Measurements from ENCODE around the gene RHBDL1. TPM values are rescaled to one million over a fixed set of nuclear protein-coding genes. Genes with fewer than 3 reads are reported as not detected.

Gene RHBDL1
- total RNA-seq, 5 donors from 2014 or later (not counting 1 experiment from before 2014, with no cell fraction given), result 2.0 to 3.6 (median 2.5) TPM

- peaks cover 9 to 33% (median 24%) of the 10 kb centered on the region in 3 donors for H3K4me1 Mint-ChIP-seq
- no peaks in the 10 kb centered on the region for H3K27me3 ChIP-seq (replicated peaks in 1 of 2; ENCODE audit: control insufficient read depth in 2 of 2, extremely low read depth in 1 of 2, insufficient read depth in 2 of 2, low read length in 1 of 2)
- no peak overlapping the region for H3K27ac ChIP-seq (ENCODE audit: low read length)
- 91% methylated on average over 15 of the region's 22 CpGs for WGBS (ENCODE audit: insufficient coverage)
- H3K4me1 ChIP-seq (ENCODE audit: control insufficient read depth in 1 of 2, extremely low read depth in 1 of 2, insufficient read depth in 2 of 2, low read length in 2 of 2), result peaks cover 5 to 37% of the 10 kb centered on the region in 2 experiments
- POLR2A ChIA-PET, result no interaction called here
- peaks cover 0 to 7% of the 10 kb centered on the region in 2 donors for H3K36me3 ChIP-seq (ENCODE audit: control insufficient read depth in 2 of 2, extremely low read depth in 1 of 2, insufficient read depth in 1 of 2, low read length in 1 of 2)
- H3K4me3 ChIP-seq (ENCODE audit: control insufficient read depth in 1 of 2, extremely low read depth in 1 of 2, low read length in 1 of 2), result no peak overlapping the region
- no peaks in the 10 kb centered on the region for H3K36me3 Mint-ChIP-seq
- CTCF ChIA-PET, result no interaction called here
- H3K9me3 Mint-ChIP-seq, result no peaks in the 10 kb centered on the region
- peak overlapping the region in 1 of 3 donors; percentile 28 for H3K4me3 Mint-ChIP-seq
- H3K9me3 ChIP-seq, result no peaks in the 10 kb centered on the region
- no peak for ATAC-seq (replicated peaks in 1 of 4)
- DNase-seq, result no peak
- H3K27ac Mint-ChIP-seq, result no peak overlapping the region
- H3K27me3 Mint-ChIP-seq, result no peaks in the 10 kb centered on the region
These were observed 28.7 kb upstream of the RHBDL1 start for GRCh38 chr16:646679-647172.

GRCh38 chr16:647173-647902 is 28.1 kb upstream of the RHBDL1 start:
- CTCF ChIA-PET, result no interaction called here

GRCh38 chr16:648071-648780 is 27.2 kb upstream of the RHBDL1 start:
- ATAC-seq (replicated peaks in 1 of 4), result no peak
- peak overlapping the region; percentile 59 to 61 for H3K27ac Mint-ChIP-seq
- H3K27me3 Mint-ChIP-seq, result no peaks in the 10 kb centered on the region
- H3K4me3 Mint-ChIP-seq, result peak overlapping the region; percentile 68 to 75 (median 68)
- POLR2A ChIA-PET, result no interaction called here
- no peaks in the 10 kb centered on the region for H3K9me3 Mint-ChIP-seq
- H3K4me1 Mint-ChIP-seq, result peaks cover 9 to 26% (median 19%) of the 10 kb centered on the region in 3 donors
- H3K27me3 ChIP-seq (replicated peaks in 1 of 2; ENCODE audit: control insufficient read depth in 2 of 2, extremely low read depth in 1 of 2, insufficient read depth in 2 of 2, low read length in 1 of 2), result no peaks in the 10 kb centered on the region
- WGBS (ENCODE audit: insufficient coverage), result 43% methylated on average over 21 of the region's 24 CpGs
- H3K27ac ChIP-seq (ENCODE audit: low read length), result peak overlapping the region; percentile 88
- CTCF ChIA-PET, result interaction anchor here in 1 of 2 donors (0.6 kb wide), 1 partner anchor 465 kb away, joined by 6 read pairs; no protein-coding TSS in a partner anchor
- peaks cover 0 to 7% of the 10 kb centered on the region in 2 donors for H3K36me3 ChIP-seq (ENCODE audit: control insufficient read depth in 2 of 2, extremely low read depth in 1 of 2, insufficient read depth in 1 of 2, low read length in 1 of 2)
- no peaks in the 10 kb centered on the region for H3K36me3 Mint-ChIP-seq
- peak in 6 of 35 experiments; percentile 25 to 55 (median 34) for DNase-seq
- H3K4me3 ChIP-seq (ENCODE audit: control insufficient read depth in 1 of 2, extremely low read depth in 1 of 2, low read length in 1 of 2), result peak overlapping the region; percentile 68 to 74
- H3K4me1 ChIP-seq (ENCODE audit: control insufficient read depth in 1 of 2, extremely low read depth in 1 of 2, insufficient read depth in 2 of 2, low read length in 2 of 2), result peaks cover 5 to 27% of the 10 kb centered on the region in 2 experiments
- H3K9me3 ChIP-seq, result no peaks in the 10 kb centered on the region

More at GRCh38 chr16:647173-647902, 28.1 kb upstream of the RHBDL1 start:
- Histone ChIP-seq H3K27me3 (replicated peaks in 1 of 2; ENCODE audit: control insufficient read depth in 2 of 2, extremely low read depth in 1 of 2, insufficient read depth in 2 of 2, low read length in 1 of 2) (no peaks in the 10 kb centered on the region), H3K36me3 (ENCODE audit: control insufficient read depth in 2 of 2, extremely low read depth in 1 of 2, insufficient read depth in 1 of 2, low read length in 1 of 2) (peaks cover 0 to 7% of the 10 kb centered on the region in 2 donors), H3K27ac (ENCODE audit: low read length) (no peak overlapping the region), H3K4me3 (ENCODE audit: control insufficient read depth in 1 of 2, extremely low read depth in 1 of 2, low read length in 1 of 2) (no peak overlapping the region), H3K4me1 (ENCODE audit: control insufficient read depth in 1 of 2, extremely low read depth in 1 of 2, insufficient read depth in 2 of 2, low read length in 2 of 2) (peaks cover 5 to 36% of the 10 kb centered on the region in 2 experiments), H3K9me3 (no peaks in the 10 kb centered on the region)
- Mint-ChIP-seq H3K36me3 (no peaks in the 10 kb centered on the region), H3K27me3 (no peaks in the 10 kb centered on the region), H3K4me3 (peak overlapping the region in 1 of 3 donors; percentile 28), H3K27ac (no peak overlapping the region), H3K9me3 (no peaks in the 10 kb centered on the region), H3K4me1 (peaks cover 9 to 33% (median 24%) of the 10 kb centered on the region in 3 donors)
- 93% methylated on average over 20 of the region's 25 CpGs for whole genome bisulfite sequencing (ENCODE audit: insufficient coverage)
- ATAC-seq (replicated peaks in 1 of 4) (no peak), DNase-seq (no peak)
- POLR2A ChIA-PET, result no interaction called here

GRCh38 chr16:648781-649589 is 26.5 kb upstream of the RHBDL1 start, which contains the start of gene WDR90:
Gene WDR90, plus strand, starts transcription at chr16:649365. Its CDS starts 52 bp downstream, at chr16:649417.
- POLR2A ChIA-PET, result no interaction called here
- DNase-seq (peak; percentile 79 to 95 (median 90)), ATAC-seq (replicated peaks in 1 of 4) (peak; percentile 90 to 98 (median 92))
- Histone ChIP-seq H3K4me1 (ENCODE audit: control insufficient read depth in 1 of 2, extremely low read depth in 1 of 2, insufficient read depth in 2 of 2, low read length in 2 of 2) (peaks cover 5 to 27% of the 10 kb centered on the region in 2 experiments), H3K27me3 (replicated peaks in 1 of 2; ENCODE audit: control insufficient read depth in 2 of 2, extremely low read depth in 1 of 2, insufficient read depth in 2 of 2, low read length in 1 of 2) (no peaks in the 10 kb centered on the region), H3K9me3 (no peaks in the 10 kb centered on the region), H3K4me3 (ENCODE audit: control insufficient read depth in 1 of 2, extremely low read depth in 1 of 2, low read length in 1 of 2) (peak within 1 kb of the TSS; percentile 68 to 74), H3K36me3 (ENCODE audit: control insufficient read depth in 2 of 2, extremely low read depth in 1 of 2, insufficient read depth in 1 of 2, low read length in 1 of 2) (peaks cover 0 to 7% of the 10 kb centered on the region in 2 donors), H3K27ac (ENCODE audit: low read length) (peak within 1 kb of the TSS; percentile 88)
- Mint-ChIP-seq H3K4me3 (peak within 1 kb of the TSS; percentile 68 to 75 (median 68)), H3K27ac (peak within 1 kb of the TSS; percentile 59 to 61), H3K9me3 (no peaks in the 10 kb centered on the region), H3K27me3 (no peaks in the 10 kb centered on the region), H3K4me1 (peaks cover 6 to 22% (median 16%) of the 10 kb centered on the region in 3 donors), H3K36me3 (no peaks in the 10 kb centered on the region)
- CTCF ChIA-PET, result interaction anchor here in 1 of 2 donors (0.6 kb wide), 1 partner anchor 466 kb away, joined by 6 read pairs; no protein-coding TSS in a partner anchor
- under 1% methylated on average over 91 of the region's 91 CpGs for WGBS (ENCODE audit: insufficient coverage)

DNA sequence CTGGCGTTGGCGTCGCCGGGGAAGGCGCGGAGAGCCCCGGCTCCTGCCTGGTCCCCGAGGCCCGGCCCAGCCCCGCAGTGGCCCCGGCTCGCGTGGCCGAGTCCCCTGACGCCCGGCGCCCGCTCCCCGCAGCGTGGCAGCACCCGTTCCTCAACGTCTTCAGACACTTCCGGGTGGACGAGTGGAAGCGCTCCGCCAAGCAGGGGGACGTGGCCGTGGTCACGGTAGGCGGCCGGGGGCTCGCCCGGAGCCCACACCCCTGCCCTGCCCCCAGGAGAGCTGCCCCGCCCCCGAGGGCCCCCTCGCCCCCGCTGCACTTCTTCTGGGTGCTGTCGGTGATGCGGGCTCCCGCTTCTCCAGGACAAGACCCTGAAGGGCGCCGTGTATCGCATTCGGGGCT is 25.8 kb upstream of the RHBDL1 start:
- no peaks in the 10 kb centered on the region for H3K27me3 Mint-ChIP-seq
- H3K27me3 ChIP-seq (replicated peaks in 1 of 2; ENCODE audit: control insufficient read depth in 2 of 2, extremely low read depth in 1 of 2, insufficient read depth in 2 of 2, low read length in 1 of 2), result no peaks in the 10 kb centered on the region
- ChIA-PET POLR2A (no interaction called here), CTCF (no interaction called here)
- peak overlapping the region; percentile 54 to 65 (median 65) for H3K4me3 Mint-ChIP-seq
- H3K4me3 ChIP-seq (ENCODE audit: control insufficient read depth in 1 of 2, extremely low read depth in 1 of 2, low read length in 1 of 2), result peak overlapping the region in 1 of 2 donors; percentile 74
- H3K27ac ChIP-seq (ENCODE audit: low read length), result no peak overlapping the region
- no peaks in the 10 kb centered on the region for H3K9me3 Mint-ChIP-seq
- WGBS (ENCODE audit: insufficient coverage), result 5% methylated on average over 37 of the region's 44 CpGs
- H3K4me1 ChIP-seq (ENCODE audit: control insufficient read depth in 1 of 2, extremely low read depth in 1 of 2, insufficient read depth in 2 of 2, low read length in 2 of 2), result peaks cover 5 to 27% of the 10 kb centered on the region in 2 experiments
- DNase-seq, result no peak
- H3K9me3 ChIP-seq, result no peaks in the 10 kb centered on the region
- no peak overlapping the region for H3K27ac Mint-ChIP-seq
- H3K36me3 Mint-ChIP-seq, result no peaks in the 10 kb centered on the region
- H3K4me1 Mint-ChIP-seq, result peaks cover 0 to 16% (median 15%) of the 10 kb centered on the region in 3 donors
- H3K36me3 ChIP-seq (ENCODE audit: control insufficient read depth in 2 of 2, extremely low read depth in 1 of 2, insufficient read depth in 1 of 2, low read length in 1 of 2), result peaks cover 0 to 7% of the 10 kb centered on the region in 2 donors
- peak; percentile 2 to 11 (median 8) for ATAC-seq (replicated peaks in 1 of 4)
